Retina (tissue), 1 donor: ENCODE data around the gene NAA40.

Experiments
- DNase-seq: peaks from one replicate; pipeline ENCODE4 v3.0.0-alpha.2; 2016

Gene NAA40

DNA sequence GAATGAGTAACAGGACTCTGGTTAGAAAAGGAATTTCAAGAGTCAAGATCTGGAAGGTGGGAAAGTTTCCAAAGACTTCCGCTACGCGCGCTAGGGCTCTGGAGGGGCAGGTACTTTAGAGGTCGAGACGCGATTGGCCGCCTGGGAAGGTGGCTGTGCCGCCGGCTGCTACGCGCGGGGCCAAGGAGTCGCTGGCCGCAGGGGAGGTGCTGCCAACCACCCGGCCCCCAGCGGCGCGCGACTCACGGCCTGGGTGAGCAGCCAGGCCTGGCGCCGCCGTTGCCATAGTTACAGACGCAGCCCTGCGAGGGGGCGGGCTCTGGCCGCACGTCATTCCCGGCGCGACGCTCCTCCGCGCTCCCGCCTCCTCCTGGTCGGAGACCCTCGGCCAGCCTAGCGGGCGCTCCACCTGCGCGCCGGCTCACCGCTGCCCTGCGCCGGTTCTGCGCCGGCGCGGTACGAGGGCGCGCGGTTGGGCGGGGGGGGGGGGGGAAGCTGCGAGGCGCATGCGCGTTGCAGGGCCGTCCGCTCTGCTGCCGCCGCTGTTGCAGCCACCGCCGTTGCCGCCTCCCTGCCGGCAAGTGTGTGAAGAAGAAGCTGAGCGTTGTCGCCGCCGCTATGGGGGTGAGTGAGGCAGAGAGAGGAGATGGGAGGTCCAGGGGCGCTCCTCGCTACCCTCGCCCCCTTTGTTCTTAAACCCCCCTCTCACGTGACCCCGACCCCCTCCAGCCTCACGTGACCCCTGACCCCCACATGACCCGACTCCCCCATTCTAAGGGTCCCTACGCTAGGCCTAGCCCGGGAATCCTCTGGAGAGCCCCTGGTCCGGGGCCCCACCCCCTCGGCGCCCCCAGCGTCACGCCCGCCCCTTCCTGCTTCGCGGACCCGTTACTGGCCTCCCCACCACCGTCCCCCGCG, at the start of gene NAA40:
NAA40 (plus strand) TSS at position 524 of the 918 bp plus-strand sequence; CDS start at position 619, 95 bp downstream.
- DNase-seq = peak; percentile 99

DNA sequence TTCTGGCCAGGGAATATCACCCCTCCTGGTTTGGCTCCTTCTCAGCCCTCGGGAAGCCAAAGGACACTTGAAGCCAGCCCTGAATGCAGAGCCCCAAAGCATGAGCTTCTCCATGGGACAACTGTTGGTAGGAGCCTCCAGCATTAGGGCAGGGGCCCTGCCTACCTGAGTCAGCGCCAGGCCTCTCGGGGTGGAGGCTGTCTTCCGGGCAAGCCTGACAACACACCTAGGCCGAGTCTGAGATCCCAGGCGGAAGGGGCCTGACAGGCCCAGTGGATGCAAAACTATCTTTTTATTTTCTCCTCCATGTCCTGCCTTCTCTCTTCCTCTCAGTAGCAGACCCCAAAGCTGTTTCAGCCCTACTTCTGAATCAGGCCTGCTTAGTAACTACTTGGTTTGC, 49.5 kb upstream of the NAA40 start:
- DNase-seq = no peak

DNA sequence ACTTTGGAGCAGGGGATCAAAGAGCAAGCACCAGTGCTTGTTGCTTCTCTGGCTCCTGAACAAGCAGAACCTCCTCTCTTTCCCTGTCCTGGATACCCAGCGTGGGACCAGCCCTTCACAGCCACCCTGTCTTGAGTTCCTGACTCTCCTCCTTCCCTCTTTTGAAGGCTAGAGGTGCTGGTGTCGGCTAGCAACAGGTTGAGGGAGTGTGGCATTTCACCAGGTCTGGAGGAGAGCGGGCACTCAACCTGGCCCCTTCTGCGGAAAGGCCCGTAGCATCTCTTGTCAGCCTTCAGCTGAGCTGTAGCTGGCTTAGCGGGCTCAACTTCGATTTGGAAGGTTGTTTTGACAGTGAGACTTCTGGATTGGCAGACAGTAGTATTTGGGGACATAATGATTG, 48.4 kb upstream of the NAA40 start:
- DNase-seq = no peak

DNA sequence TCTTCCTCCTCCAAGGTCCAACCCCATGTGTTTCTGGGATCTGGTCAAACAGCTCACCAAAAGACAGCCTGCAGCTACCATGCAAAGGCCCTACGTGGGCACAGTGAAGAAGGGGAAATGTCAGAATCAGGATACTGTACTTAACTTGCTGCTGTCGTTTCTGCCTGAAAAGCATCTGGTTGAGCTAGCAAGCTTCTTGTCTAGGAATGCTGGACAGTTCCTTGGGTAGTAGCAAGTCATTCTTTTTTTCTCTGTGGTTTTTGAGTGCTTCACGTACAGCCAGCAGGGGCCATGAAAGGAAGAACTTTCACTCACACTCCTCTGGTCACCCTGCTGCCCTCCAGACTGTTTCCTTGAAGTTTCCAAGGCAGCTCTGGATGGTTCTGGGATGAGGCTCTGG, 46.6 kb upstream of the NAA40 start:
- no peak for DNase-seq

DNA sequence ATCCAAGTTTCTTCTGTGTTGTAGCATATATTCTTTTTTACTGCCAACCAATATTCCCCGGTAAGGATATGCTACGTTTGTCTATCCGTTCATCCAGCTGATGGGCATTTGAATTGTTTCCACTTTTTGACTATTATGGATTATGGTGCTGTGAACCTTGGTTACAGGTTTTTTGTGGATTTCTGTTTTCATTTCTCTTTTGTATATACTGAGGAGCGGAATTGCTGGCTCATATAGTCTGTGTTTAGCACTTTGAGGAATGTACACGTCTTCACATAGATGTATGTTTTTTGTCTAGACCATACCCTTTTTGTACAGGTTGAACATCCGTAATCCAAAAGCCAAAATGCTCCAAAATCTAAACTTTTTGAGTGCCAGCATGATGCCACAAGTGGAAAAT, 45.4 kb upstream of the NAA40 start:
- DNase-seq = no peak

DNA sequence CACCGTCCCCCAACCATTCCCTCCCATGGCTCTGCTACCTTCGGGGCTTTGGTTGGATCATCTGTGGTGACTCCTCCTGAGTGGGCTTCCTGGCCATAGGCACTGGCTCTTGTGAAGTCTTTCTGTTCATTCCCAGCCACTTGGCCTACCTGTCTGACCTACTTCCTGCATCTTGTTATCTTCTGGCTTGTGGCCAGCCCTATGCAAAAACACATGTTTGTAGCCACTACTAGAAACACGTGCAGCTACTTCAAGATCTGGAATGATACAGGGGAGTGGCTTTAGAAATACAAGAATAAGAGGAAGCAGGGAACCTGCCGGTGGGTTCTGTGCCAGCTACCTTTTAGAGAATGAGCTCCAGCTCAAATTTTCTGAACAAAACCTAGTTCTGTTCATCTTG, 42.7 kb upstream of the NAA40 start:
- DNase-seq = no peak

DNA sequence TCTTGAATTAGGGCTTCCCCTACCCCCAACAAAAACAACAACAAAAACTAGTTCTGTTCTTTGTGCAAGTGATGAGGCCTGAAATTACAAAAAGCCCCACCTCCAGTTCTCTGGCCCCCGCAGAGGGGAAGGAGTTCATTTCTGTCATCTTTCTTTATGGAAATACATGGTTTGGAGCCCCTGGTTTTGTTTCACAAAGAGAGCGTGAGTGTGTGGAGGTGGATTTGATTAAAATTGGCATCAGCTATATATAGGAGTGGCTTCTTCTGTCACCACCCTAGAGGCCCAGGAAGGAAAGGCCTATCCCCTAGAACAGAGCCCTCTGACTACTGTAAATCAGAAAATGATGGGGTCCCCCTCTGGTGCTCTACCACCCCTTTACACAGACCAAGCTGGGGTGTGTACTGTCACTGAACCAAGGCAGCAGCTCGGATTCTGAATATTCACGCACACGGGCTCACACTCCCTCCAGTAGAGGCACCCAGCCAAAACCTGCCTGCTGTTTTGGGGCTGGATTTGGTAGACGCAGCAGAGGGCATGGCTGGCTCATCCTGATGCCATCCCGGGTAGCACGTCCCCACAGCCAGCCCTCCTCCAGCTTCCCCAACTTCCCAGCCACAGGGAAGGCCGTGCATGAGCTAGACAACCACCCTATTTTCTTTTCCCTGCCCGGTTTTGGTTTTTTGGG, 41.2 kb upstream of the NAA40 start:
- DNase-seq = no peak

DNA sequence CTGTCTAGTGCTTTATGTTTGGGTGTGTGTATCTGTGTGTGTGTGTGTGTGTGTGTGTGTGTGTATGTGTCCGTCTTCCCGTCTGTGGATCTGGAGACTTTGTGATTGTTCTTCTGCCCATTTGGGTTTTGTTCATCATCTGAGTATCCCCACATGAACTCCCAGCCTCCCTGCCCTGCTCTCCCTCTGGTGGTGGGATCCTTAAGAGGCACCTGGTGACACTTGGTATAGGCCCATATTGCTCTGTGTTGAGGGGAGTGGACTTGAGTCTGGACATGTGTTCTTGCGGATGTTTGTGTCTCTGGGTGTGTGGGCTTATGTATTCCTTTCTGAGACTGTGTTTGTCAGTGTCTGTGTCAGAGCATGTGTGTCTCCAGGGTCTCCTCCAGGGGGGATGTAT, 37.1 kb upstream of the NAA40 start:
- no peak for DNase-seq

DNA sequence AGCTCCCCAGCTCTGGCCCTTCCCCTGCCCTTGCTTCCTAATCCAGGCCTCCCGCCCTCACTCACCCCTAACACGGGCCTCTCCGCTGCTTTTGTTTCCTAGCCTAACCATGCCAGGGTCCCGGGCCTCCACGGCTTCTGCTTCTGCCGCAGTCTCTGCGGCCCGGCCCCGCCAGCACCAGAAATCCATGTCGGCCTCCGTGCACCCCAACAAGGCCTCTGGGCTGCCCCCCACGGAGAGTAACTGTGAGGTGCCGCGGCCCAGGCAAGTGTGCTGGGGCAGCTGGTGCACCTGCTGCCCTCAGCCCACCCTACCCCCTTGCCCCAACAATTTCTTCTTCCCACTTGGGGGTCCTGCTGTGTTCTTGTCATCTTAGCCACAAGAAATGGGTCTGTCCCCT, 34.9 kb upstream of the NAA40 start:
- DNase-seq = peak; percentile 55

DNA sequence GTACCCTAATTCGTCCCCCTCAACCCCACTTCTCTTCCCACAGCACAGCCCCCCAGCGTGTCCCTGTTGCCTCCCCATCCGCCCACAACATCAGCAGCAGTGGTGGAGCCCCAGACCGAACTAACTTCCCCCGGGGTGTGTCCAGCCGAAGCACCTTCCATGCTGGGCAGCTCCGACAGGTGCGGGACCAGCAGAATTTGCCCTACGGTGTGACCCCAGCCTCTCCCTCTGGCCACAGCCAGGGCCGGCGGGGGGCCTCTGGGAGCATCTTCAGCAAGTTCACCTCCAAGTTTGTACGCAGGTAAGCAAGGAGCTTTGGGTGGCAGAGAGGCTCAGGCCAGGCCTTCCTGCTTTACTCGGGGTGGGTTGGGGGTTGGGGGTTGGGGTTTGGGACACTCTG, 34.1 kb upstream of the NAA40 start:
- DNase-seq = no peak

DNA sequence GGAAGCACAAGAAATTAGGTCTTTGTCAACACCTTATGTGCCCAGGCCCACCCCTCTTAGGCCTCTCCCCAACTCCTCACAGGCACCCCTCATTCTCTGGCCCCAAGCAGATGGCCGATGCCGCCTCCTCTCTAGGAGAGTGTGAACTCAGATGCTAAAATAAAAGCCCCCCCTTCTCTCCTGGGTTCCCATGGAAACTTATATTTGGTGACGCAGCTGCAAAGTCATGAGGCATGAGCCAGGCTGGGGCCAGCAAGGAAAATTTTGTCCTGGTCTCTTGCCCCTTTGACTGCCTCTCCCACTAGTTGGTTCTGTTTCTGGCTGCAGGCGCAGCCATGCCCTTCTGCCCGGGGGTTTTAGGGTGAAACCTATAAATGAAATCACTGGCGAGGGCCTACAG, 33.6 kb upstream of the NAA40 start:
- no peak for DNase-seq

DNA sequence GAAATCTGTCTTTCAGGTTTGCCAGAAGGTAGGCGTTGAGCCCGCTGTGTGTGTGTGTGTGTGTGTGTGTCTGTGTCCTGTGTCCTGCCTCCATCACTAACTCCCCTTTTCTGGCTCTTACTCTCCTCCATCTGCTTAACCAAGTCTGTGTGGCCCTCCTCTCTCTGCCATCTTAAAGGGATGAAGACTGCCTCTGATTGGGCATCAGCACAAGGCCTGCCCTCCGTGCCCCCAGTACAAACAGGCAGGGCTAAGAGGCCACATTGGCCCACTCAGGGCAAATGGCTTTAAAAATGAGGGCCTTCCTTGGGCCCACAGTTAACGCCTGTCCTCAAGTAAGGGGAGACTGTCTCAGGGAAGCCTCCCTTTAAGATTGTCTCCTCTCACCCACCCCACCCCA, 32.7 kb upstream of the NAA40 start:
- DNase-seq = no peak

DNA sequence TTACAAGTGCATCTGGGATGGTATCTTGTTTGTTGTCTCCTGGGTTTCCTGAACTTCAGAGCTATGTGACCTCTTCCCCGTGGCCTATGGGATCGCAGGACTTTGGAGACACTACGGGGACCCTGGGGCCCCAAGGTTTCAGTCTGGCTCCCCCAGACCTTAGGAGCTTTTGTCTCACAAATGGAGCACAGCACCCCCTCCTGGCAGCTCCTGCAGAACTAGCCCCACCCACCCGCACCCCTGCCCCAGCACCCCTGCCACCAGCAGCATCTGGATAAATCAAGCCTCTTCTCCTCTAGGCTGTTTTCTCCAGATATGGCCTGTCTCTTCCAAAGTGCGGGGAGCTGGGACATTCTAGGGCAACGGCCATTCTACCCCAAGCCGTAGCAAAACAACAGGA, 32.2 kb upstream of the NAA40 start:
- no peak for DNase-seq

DNA sequence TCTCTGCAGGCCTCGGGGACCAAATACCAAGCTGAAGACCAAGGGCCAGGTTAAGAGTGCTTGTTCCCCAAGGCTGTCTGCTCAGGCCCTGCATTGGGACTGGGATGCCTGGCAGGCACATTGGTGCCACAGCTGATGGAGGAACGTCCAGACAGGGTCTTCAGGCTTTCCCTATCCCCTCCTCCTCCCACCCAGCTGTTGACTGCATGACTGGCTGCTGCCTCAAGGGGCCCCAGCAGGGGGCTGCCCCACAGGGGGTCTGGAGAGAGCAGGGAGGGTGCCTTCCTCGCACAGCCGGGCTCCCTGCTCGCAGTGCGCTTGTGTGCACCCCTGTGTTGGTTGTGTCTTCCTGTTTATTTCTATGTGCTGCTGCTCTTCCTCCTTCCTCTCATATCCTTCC, 31.7 kb upstream of the NAA40 start:
- no peak for DNase-seq

DNA sequence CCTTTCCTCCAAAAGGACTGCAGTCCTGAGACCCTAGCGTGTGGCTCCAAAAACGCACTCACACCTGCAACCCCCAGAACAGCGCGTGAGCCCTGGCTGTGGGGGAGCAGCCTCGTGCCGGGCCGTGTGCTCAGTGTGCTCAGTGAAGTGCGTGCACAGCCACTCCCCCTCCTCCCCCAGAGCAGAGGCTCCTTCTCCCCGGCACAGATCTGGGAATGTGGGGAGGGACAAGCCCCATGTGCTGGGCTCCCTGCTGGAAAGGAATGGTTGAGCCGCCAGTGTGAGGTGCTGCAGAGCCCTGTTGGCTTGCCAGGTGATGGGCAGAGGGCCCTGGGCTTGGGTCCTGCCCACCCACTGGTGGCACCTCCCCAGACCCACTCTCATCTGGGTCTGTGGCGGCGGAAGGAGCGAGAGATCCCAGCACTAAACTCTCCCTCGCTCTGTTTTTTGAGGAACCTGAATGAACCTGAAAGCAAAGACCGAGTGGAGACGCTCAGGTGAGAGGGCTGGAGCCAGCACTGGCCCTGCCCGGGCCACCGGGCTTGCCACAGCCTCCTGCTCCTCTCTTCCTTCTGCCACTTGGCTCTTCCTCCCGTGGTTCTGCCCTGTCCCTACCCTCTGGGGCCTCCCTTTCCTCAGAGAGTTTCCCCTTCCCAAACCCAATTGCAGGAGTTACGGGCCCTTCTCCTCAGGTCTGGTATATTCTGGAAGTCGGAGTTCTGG, 30.8 kb upstream of the NAA40 start:
- DNase-seq = peak; percentile 56

DNA sequence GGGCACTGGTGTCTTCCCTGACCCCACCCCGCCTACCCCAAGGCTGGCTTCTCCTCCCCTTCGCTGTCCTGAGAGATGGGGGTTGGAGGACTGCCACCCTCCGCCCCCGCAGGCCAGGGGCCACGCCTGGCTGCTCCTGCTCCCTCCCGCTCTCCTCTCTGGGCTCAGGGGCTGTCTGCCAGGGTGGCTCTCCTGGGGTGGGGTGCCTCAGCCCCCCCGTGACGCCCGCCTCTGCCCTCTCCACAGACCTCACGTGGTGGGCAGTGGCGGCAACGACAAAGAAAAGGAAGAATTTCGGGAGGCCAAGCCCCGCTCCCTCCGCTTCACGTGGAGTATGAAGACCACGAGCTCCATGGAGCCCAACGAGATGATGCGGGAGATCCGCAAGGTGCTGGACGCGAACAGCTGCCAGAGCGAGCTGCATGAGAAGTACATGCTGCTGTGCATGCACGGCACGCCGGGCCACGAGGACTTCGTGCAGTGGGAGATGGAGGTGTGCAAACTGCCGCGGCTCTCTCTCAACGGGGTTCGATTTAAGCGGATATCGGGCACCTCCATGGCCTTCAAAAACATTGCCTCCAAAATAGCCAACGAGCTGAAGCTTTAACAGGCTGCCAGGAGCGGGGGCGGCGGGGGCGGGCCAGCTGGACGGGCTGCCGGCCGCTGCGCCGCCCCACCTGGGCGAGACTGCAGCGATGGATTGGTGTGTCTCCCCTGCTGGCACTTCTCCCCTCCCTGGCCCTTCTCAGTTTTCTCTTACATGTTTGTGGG, 30.0 kb upstream of the NAA40 start:
- DNase-seq = no peak

DNA sequence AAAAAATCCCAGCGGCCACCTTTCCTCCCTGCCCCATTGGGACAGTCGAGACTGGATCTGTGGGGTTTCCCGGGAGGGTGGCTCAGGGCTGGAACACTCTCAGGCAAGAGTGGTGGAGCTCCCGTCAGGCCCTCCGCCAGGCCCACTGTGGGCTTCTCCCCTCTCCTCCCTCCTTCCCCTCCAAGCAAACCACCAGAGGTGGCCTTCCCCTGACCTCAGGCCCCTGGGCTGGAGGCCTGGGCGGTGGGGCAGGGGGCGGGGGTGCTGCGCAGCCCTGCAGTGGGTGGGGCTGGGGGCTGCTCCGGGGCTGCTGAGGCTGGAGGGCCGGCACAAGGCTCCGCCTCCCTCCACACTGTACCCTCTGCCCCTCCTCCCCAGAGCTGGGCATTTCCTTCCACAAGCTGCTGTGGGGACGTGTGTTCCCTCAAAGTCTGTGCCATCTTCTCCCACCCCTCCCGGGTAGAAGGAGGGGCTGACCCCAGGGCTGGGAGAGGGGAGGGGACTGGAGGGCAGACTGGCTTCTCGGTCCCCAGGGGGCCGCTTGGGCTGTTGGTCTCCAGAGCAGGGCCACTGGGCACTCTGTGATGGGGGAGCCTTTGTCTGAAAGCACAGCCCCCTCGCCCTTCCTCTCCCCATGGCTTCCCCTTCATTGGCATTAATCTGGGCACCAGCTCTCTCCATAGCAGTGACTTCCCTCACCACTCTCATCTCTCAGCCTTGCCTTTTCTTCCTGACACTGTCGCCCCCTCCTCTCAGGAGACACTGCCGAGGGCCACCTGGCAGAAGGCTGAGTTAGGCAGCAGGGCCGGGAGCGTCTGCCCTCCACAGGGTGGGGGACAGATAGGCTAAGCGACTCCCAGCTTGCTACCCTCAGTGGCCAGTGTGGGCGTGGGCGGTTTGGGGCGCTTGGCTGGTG, 29.0 kb upstream of the NAA40 start:
- DNase-seq = peak; percentile 87

DNA sequence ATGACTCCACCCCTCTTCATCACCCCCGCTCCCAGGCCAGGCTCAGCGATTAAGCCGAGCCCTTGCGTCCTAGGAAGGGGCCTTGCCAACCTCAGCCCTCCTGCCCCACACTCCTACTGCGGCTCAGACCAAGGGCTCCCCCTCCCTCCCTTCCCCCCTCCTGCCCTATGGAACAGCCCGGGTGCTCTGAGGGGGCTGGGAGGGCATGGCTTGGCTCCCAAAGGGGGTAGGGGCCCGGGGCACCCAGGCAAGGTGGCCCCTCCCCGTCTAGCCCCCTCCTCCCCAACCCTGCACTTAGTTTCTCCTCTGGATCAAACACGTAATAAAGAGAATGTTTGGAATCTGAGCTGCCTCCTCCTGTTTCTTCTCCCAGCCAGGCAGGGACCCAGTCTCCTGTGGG, 28.1 kb upstream of the NAA40 start:
- DNase-seq = no peak

DNA sequence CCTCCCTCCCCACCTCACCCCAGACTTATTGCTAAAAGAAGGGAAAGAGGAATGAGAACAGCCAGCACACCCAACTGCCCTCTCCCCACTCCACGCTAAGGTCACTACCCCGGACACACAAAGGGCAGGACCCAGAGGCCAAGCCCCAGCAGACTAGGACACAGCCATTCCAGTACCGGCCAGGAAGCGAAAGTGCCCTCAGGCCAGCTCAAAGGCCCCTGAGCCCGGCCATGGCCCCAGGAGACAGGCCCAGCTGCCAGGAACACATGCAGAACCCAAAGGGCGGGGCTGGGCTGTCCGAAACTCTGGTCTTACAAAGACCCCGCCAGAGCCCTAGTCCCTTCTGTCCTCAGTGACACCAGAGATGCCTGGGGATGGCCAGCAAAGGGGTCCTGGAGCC, 27.4 kb upstream of the NAA40 start:
- DNase-seq = no peak

DNA sequence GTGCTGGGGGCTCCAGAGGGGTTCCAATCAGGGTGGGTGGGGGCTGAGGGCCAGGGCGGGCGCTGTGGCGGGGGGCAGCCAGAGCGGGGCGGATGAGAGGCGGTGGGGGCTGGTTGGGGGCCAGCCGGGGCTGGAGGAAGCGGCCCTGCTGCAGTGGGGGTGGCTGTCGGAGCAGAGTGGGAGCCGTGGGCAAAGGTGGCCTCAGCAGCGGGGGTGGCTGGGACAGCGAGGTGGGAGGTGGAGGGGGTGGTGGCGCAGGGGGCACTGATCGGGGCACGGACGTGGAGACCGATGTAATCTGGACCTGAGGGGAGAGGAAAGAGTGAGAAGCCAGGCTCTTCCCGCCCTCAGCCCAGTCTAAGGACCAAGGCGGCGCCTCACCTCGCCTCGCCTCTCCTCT, 26.9 kb upstream of the NAA40 start:
- DNase-seq = no peak

DNA sequence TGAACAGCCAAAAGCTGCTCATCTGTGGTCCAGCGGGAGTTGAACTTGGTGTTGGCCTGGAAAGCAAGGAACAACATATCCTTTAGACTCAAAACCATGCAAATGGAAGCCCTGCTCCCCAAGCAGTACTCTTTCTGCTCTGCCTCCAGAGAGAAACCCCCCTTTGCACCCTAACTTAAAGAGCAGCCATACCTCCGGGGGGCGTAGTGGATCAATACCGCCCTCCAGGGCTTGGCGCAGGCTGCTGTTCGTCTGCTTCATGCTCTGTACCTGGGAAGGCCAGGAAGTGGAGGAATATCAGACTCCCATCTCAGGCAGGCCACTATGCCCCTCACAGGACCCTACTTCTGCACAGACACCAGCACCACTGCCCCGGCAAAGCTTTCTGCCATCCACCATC, 26.1 kb upstream of the NAA40 start:
- DNase-seq = no peak
